ENCODE results near the gene SNX14. TPM values are rescaled to one million over a fixed set of nuclear protein-coding genes. Genes with fewer than 3 reads are reported as not detected.
A peak's percentile ranks its signal among the peaks of the same experiment; 100 is the strongest.

The SNX14 gene
- total RNA-seq (10 to 100 TPM; 23.3 to 41.8 (median 31.8) TPM), polyA plus RNA-seq (10 to 100 TPM; 30.6 to 37.3 TPM)
- long read RNA-seq, donor 1, transcript SNX14-201 (29 exons, 3,486 nt), result major isoform, 18 of 44 reads
- long read RNA-seq, donor 1, partial matches to known transcripts, result 2 of 44 reads
- long read RNA-seq, donor 1, other reads (novel, unspliced or antisense), result 20 of 44 reads
- long read RNA-seq, donor 2, transcript SNX14-201 (29 exons, 3,486 nt), result major isoform, 47 of 102 reads
- long read RNA-seq, donor 2, transcript SNX14-210 (29 exons, 3,193 nt), result minor isoform, 6 of 102 reads
- long read RNA-seq, donor 2, partial matches to known transcripts, result 11 of 102 reads
- long read RNA-seq, donor 2, other reads (novel, unspliced or antisense), result 33 of 102 reads
- long read RNA-seq, donor 3, transcript SNX14-201 (29 exons, 3,486 nt), result major isoform, 20 of 47 reads
- long read RNA-seq, donor 3, partial matches to known transcripts, result 7 of 47 reads
- long read RNA-seq, donor 3, other reads (novel, unspliced or antisense), result 16 of 47 reads

GRCh38 chr6:85593438-85594196 lies at the start of gene SNX14:
Gene SNX14, minus strand, starts transcription at chr6:85593858. Its CDS starts 140 bp downstream, at chr6:85593718.
- 0% methylated on average over 24 to 82 of the region's 82 CpGs for WGBS, 4 donors
- no peaks in the 10 kb centered on the region for H3K27me3 ChIP-seq
- ATAC-seq (peak; percentile 96 to 99 (median 97)), DNase-seq (peak; percentile 97 to 98 (median 97))
- peaks cover 0 to 31% (median 20%) of the 10 kb centered on the region in 12 donors for H3K4me1 ChIP-seq
- H3K36me3 ChIP-seq, result peaks cover 0 to 3% (median 0%) of the 10 kb centered on the region in 9 donors
- intact Hi-C loops (cut with DNase I), result loop anchor here in 7 of 10 donors (1.0 to 5.0 kb wide), 6 partner anchors 49 to 85 kb away; partner anchors contain the start of gene SYNCRIP (in 4 of the 7)
- H3K4me3 ChIP-seq, result peak within 1 kb of the TSS; percentile 67 to 94 (median 76)
- no peaks in the 10 kb centered on the region for H3K9me3 ChIP-seq
- TF ChIP-seq CTCF (IDR thresholded peaks at IDR 0.05) (peak in 6 of 12 donors; percentile 5 to 30 (median 14)), POLR2A (IDR thresholded peaks at IDR 0.05) (peak in 1 of 2 donors; percentile 84)
- H3K27ac ChIP-seq, result peak within 1 kb of the TSS; percentile 86 to 98 (median 93)

GRCh38 chr6:85642774-85643536 lies 49.3 kb upstream of the SNX14 start, which contains the start of gene SYNCRIP:
Gene SYNCRIP, minus strand, starts transcription at chr6:85642886. Its CDS starts 1,447 bp downstream, at chr6:85641439.
- H3K9me3 ChIP-seq, result no peaks in the 10 kb centered on the region
- WGBS, 4 donors, result 0 to 3% (median 1%) methylated on average over 62 to 76 of the region's 76 CpGs
- intact Hi-C loops (cut with DNase I), result loop anchor here in 9 of 10 donors (1.0 to 5.0 kb wide), 7 partner anchors 35 to 51 kb away; partner anchors contain the start of gene SNX14 (in 4 of the 9)
- peaks cover 4 to 47% (median 36%) of the 10 kb centered on the region in 12 donors for H3K4me1 ChIP-seq
- DNase-seq (peak; percentile 99 to 100 (median 99)), ATAC-seq (peak; percentile 90 to 95 (median 94))
- H3K27ac ChIP-seq, result peak within 1 kb of the TSS; percentile 95 to 100 (median 99)
- H3K27me3 ChIP-seq, result no peaks in the 10 kb centered on the region
- H3K4me3 ChIP-seq, result peak within 1 kb of the TSS; percentile 64 to 99 (median 93)
- H3K36me3 ChIP-seq, result peaks cover 0 to 33% (median 28%) of the 10 kb centered on the region in 9 donors
- TF ChIP-seq POLR2A (IDR thresholded peaks at IDR 0.05) (peak; percentile 23 to 86), CTCF (IDR thresholded peaks at IDR 0.05) (no peak)

GRCh38 chr6:85641897-85642773 lies 48.5 kb upstream of the SNX14 start:
- WGBS, 4 donors, result 0 to 1% (median 1%) methylated on average over 45 to 85 of the region's 85 CpGs
- H3K27ac ChIP-seq, result peak overlapping the region; percentile 95 to 100 (median 99)

More at GRCh38 chr6:85641897-85642773, 48.5 kb upstream of the SNX14 start:
- Histone ChIP-seq H3K9me3 (no peaks in the 10 kb centered on the region), H3K36me3 (peaks cover 0 to 41% (median 36%) of the 10 kb centered on the region in 9 donors), H3K4me3 (peak overlapping the region; percentile 64 to 99 (median 93)), H3K4me1 (peaks cover 4 to 56% (median 43%) of the 10 kb centered on the region in 12 donors), H3K27me3 (no peaks in the 10 kb centered on the region)
- TF ChIP-seq POLR2A (IDR thresholded peaks at IDR 0.05) (no peak), CTCF (IDR thresholded peaks at IDR 0.05) (peak in 1 of 12 donors; percentile 11)
- intact Hi-C loops (cut with DNase I), result loop anchor here in 6 of 10 donors (2.0 to 5.0 kb wide), 4 partner anchors 37 to 50 kb away; partner anchors contain the start of gene SNX14 (in 3 of the 6)
- ATAC-seq (peak in 2 of 4 donors; percentile 1 to 2), DNase-seq (peak; percentile 48 to 78 (median 61))

Measured in heart left ventricle (tissue), 16 donors.